K562 (cell line): ENCODE measurements around the gene SPEG. TPM values are rescaled to one million over a fixed set of nuclear protein-coding genes. Genes with fewer than 3 reads are reported as not detected.

Experiments
- ATAC-seq: fragments of 200-7000 bp; cut with Tn5 transposase; 3 replicates; pipeline ENCODE4 v1.9.1; 2020; ENCODE audit warnings: moderate library complexity
- BruUV-seq: library from RNA; stranded (reverse); fragments of 400-500 nt; replicated peaks from 2 replicates; lab custom pipeline; 2021; lab: Mats Ljungman, UMichigan
- CTCF ChIA-PET: fragments of 300-600 bp; formaldehyde crosslinking; extraction: SDS; loops from one replicate; lab custom pipeline; 2021; ENCODE audit warnings: low intra/inter-chr PET ratio; lab: Yijun Ruan, JAX
- POLR2A ChIA-PET: fragments of 300-600, 350-650 bp; sonication (Branson Sonifier 250); formaldehyde crosslinking; extraction: SDS; loops from one replicate; lab custom pipeline; 2021; ENCODE audit warnings: antibody characterized with exemption, inconsistent platforms; lab: Yijun Ruan, JAX
- DNase-seq, 4 experiments: peaks; one replicate each; pipeline versions ENCODE4 v3.0.0 to v3.0.0-alpha.2; 2011 to 2018; ENCODE audit warnings: low spot score in 3 of 4, mixed read lengths in 3 of 4; ENCODE audit errors: extremely low read depth in 1 of 4
- FAIRE-seq: peaks from 2 replicates; lab custom pipeline; 2011; peaks lifted over from hg19 to GRCh38; lab: Jason Lieb, UNC
- H2AFZ ChIP-seq: 2 replicates; pipeline ENCODE4 v1.6.0; 2011; ENCODE audit warnings: low read depth, low read length, control low read depth, inconsistent platforms
- H3K27ac ChIP-seq: fragments of 200-600 bp; 3 replicates; pipeline ENCODE4 v1.8.0; 2011; ENCODE audit warnings: low read depth, mild to moderate bottlenecking, control low read depth, inconsistent platforms, low read length, moderate library complexity, mixed read lengths; ENCODE audit errors: extremely low read depth
- H3K27me3 ChIP-seq, 2 experiments: fragments of 300-600 bp in 1 of 2; 2 replicates in 1 of 2; 3 replicates in 1 of 2; pipeline versions ENCODE4 v1.6.0 to v1.8.0; 2011; ENCODE audit warnings: inconsistent platforms in 2 of 2, low read length in 2 of 2, mild to moderate bottlenecking in 1 of 2, mixed read lengths in 1 of 2, moderate library complexity in 1 of 2; ENCODE audit not compliant: control insufficient read depth in 2 of 2, insufficient read depth in 2 of 2
- H3K36me3 ChIP-seq: fragments of 300-600 bp; 3 replicates; pipeline ENCODE4 v1.8.0; 2011; ENCODE audit warnings: mild to moderate bottlenecking, low read length, inconsistent platforms; ENCODE audit not compliant: control insufficient read depth, insufficient read depth
- H3K4me1 ChIP-seq, 2 experiments: fragments of 200-600 bp in 1 of 2; replicated peaks in 1 of 2; 2 replicates in 1 of 2; 3 replicates in 1 of 2; pipeline versions ENCODE4 v1.5.1 to v1.8.0; 2011; ENCODE audit warnings: inconsistent platforms in 2 of 2, low read length in 2 of 2, mild to moderate bottlenecking in 1 of 2, mixed read lengths in 1 of 2, moderate library complexity in 1 of 2; ENCODE audit not compliant: control insufficient read depth in 2 of 2, insufficient read depth in 2 of 2
- H3K4me2 ChIP-seq: 2 replicates; pipeline ENCODE4 v1.6.1; 2011; ENCODE audit warnings: low read length, control low read depth, inconsistent platforms, mixed read lengths; ENCODE audit not compliant: insufficient read depth
- H3K4me3 ChIP-seq: fragments of 200-600 bp; sonication (generic), shearing (Covaris generic); 2 replicates; pipeline ENCODE4 v1.5.1; 2016; ENCODE audit warnings: control low read depth, inconsistent platforms
- H3K79me2 ChIP-seq: fragments of 200-600 bp; 3 replicates; pipeline ENCODE4 v1.8.0; 2011; ENCODE audit warnings: low read length, inconsistent platforms; ENCODE audit not compliant: control insufficient read depth, insufficient read depth
- H3K9ac ChIP-seq, 2 experiments: 2 replicates each; pipeline versions ENCODE4 v1.6.0 to v1.6.1; 2011; ENCODE audit warnings: low read depth in 2 of 2, low read length in 2 of 2, control low read depth in 1 of 2, inconsistent platforms in 1 of 2, mild to moderate bottlenecking in 1 of 2, mixed read lengths in 1 of 2; ENCODE audit not compliant: insufficient read depth in 1 of 2
- H3K9me1 ChIP-seq: one replicate; pipeline ENCODE4 v1.6.0; 2011; ENCODE audit warnings: inconsistent platforms, mild to moderate bottlenecking, low read length, moderate library complexity; ENCODE audit not compliant: control insufficient read depth, insufficient read depth
- H3K9me3 ChIP-seq: replicated peaks from 2 replicates; pipeline ENCODE4 v1.5.1; 2011; ENCODE audit warnings: low read depth, low read length, inconsistent platforms; ENCODE audit not compliant: control insufficient read depth, insufficient read depth
- H4K20me1 ChIP-seq: replicated peaks from 2 replicates; pipeline ENCODE4 v1.6.1; 2011; ENCODE audit warnings: low read length, inconsistent platforms, mixed read lengths; ENCODE audit not compliant: control insufficient read depth, insufficient read depth
- KDM2B ChIP-seq: fragments of 250-450 bp; sonication (Bioruptor Pico); IDR thresholded peaks from 2 replicates; pipeline ENCODE4 v1.8.0; 2021; ENCODE audit warnings: mild to moderate bottlenecking, moderate library complexity
- SREBF1 ChIP-seq: fragments of 150-350 bp; IDR thresholded peaks from 2 replicates; pipeline ENCODE4 v1.6.1; 2014; ENCODE audit warnings: antibody characterized with exemption, low read depth, low read length, borderline replicate concordance
- SRSF1 ChIP-seq: fragments of 200-400 bp; formaldehyde crosslinking; IDR thresholded peaks from 2 replicates; pipeline ENCODE4 v1.6.1; 2017; ENCODE audit warnings: mild to moderate bottlenecking, low read depth, low read length, moderate library complexity
- ZNF3 ChIP-seq: fragments of 250-450 bp; sonication (Bioruptor Pico); IDR thresholded peaks from 2 replicates; pipeline ENCODE4 v1.5.0; 2021; ENCODE audit warnings: mild to moderate bottlenecking, moderate library complexity
- ZNF644 ChIP-seq: fragments of 200-800 bp; sonication (Bioruptor generic); IDR thresholded peaks from 2 replicates; pipeline ENCODE4 v1.6.1; 2016; ENCODE audit warnings: low read depth, missing genetic modification characterization, missing compliant biosample characterization
- ZNF764 ChIP-seq: fragments of 250-450 bp; sonication (Bioruptor Pico); IDR thresholded peaks from 2 replicates; pipeline ENCODE4 v1.4.0; 2020; ENCODE audit warnings: low read depth, mild to moderate bottlenecking, moderate library complexity
- WGBS: fragments of 100-300 bp; shearing (Covaris generic); methylation state at CpG from one replicate; pipeline ENCODE4 v1.1.6; 2016; ENCODE audit warnings: low coverage, mixed read lengths; ENCODE audit not compliant: insufficient coverage; ENCODE audit errors: missing lambda C conversion rate; 5-methylcytosine and 5-hydroxymethylcytosine counted together
- in situ Hi-C: fragments of 300-500 bp; cut with MboI; formaldehyde crosslinking; loops from 4 replicates; pipeline ENCODE4 v1.15.0; 2018; ENCODE audit warnings: inconsistent platforms, mixed read lengths
- intact Hi-C: fragments of 100-400 bp; cut with micrococcal nuclease; formaldehyde crosslinking; loops from 2 replicates; pipeline ENCODE4 v1.14.2; 2022
- polyA plus RNA-seq, 8 experiments: library from polyadenylated mRNA; depleted of rRNA in 4 of 8; stranded (reverse) in 5 of 8; unstranded in 3 of 8; fragments of >200 nt; fragmentation: Nextera tagmentation in 2 of 8; fragmentation: Illumina TruSeq in 1 of 8; extraction: Ambion mirVana in 2 of 8; extraction: Trizol in 1 of 8; gene quantifications; 2 replicates each; pipeline versions ENCODE4 v1.2.1 to v1.2.3, GENCODE V29; 2011 to 2014; ENCODE audit warnings: inconsistent platforms in 1 of 8, missing spikeins in 1 of 8
- total RNA-seq, 7 experiments: library from RNA; depleted of rRNA in 6 of 7; stranded (reverse); fragments of >200 nt in 6 of 7; fragmentation: Illumina TruSeq in 2 of 7; extraction: Trizol in 2 of 7; gene quantifications; 2 replicates each; pipeline versions ENCODE4 v1.2.1 to v1.2.3, GENCODE V29; 2011 to 2021; ENCODE audit warnings: low replicate concordance in 1 of 7
- TF ChIP-seq, protein P1 (sequence below): IDR thresholded peaks from 2 replicates; pipeline ENCODE4 v1.6.1; 2012; ENCODE audit warnings: low read depth, low read length, improper control_type of control experiment, borderline replicate concordance
- TF ChIP-seq, protein P2 (sequence below): conservative IDR thresholded peaks from 2 replicates; pipeline ENCODE4 v1.6.1; 2011; ENCODE audit warnings: low read depth, mild to moderate bottlenecking, low read length; ENCODE audit not compliant: control insufficient read depth
- TF ChIP-seq, protein P3 (sequence below), 2 experiments: fragments of 150-350 bp in 1 of 2; IDR thresholded peaks; 2 replicates each; pipeline ENCODE4 v1.6.1; 2012 to 2016; ENCODE audit warnings: low read depth in 2 of 2, low read length in 2 of 2, mild to moderate bottlenecking in 1 of 2, moderate library complexity in 1 of 2
- TF ChIP-seq, protein P4 (sequence below): sonication (generic); formaldehyde crosslinking; IDR thresholded peaks from 2 replicates; pipeline ENCODE4 v1.8.0; 2023; ENCODE audit warnings: mild to moderate bottlenecking, missing genetic modification reagents
- TF ChIP-seq, protein P5 (sequence below): sonication (generic); formaldehyde crosslinking; IDR thresholded peaks from 2 replicates; pipeline ENCODE4 v1.8.0; 2022; ENCODE audit warnings: mild to moderate bottlenecking, missing genetic modification reagents

SPEG gene
- total and polyA plus RNA-seq, 9 of the 15 experiments (the other 6 are each of a cell fraction or from before 2014, with no cell fraction given) = 0.49 to 8.7 (median 3.0) TPM

DNA sequence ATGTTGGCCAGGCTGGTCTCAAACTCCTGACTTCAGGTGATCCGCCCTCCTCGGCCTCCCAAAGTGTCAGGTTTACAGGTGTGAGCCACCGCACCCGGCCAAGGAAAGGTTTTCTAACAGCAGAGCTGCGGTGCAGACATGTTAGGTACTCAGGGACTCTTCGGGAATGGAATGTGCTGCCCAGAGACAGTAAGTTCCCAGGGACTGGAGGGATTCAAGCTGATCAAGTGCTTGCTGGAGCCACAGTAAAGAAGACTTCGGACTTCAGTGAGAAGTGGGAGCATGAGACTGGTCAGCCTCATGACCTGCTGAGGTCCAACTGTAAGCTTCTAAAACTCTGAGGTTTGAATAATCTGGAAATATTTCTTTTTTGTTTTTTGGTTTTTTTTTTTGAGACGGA is 24.3 kb upstream of the SPEG start:
- no peak overlapping the region for H3K9ac ChIP-seq
- no peaks in the 10 kb centered on the region for H3K79me2 ChIP-seq
- ChIA-PET CTCF (no interaction called here), POLR2A (no interaction called here)
- 49% methylated on average over 5 of the region's 8 CpGs for WGBS
- no peak overlapping the region for H2AFZ ChIP-seq
- in situ Hi-C loops = no loop called here
- no peaks in the 10 kb centered on the region for H3K36me3 ChIP-seq
- FAIRE-seq (no peak), ATAC-seq (no peak), DNase-seq (no peak)
- H3K9me3 ChIP-seq = peaks cover 4% of the 10 kb centered on the region
- H3K27ac ChIP-seq = no peak overlapping the region
- H3K4me2 ChIP-seq = no peak overlapping the region
- H3K27me3 ChIP-seq = no peaks in the 10 kb centered on the region
- intact Hi-C loops = no loop called here
- H3K4me3 ChIP-seq = no peak overlapping the region
- peaks cover 10 to 13% of the 10 kb centered on the region in 2 experiments; a peak in 4 of 5 replicates for H3K4me1 ChIP-seq
- H3K9me1 ChIP-seq = no peaks in the 10 kb centered on the region
- no peaks in the 10 kb centered on the region for H4K20me1 ChIP-seq
- no TSS peak for BruUV-seq
- TF ChIP-seq ZNF764 (CRISPR knock-in tag) (no peak), ZNF3 (CRISPR knock-in tag) (no peak), KDM2B (CRISPR knock-in tag) (no peak), ZNF644 (no peak), SREBF1 (no peak), SRSF1 (no peak)
- TF ChIP-seq, protein P1, sequence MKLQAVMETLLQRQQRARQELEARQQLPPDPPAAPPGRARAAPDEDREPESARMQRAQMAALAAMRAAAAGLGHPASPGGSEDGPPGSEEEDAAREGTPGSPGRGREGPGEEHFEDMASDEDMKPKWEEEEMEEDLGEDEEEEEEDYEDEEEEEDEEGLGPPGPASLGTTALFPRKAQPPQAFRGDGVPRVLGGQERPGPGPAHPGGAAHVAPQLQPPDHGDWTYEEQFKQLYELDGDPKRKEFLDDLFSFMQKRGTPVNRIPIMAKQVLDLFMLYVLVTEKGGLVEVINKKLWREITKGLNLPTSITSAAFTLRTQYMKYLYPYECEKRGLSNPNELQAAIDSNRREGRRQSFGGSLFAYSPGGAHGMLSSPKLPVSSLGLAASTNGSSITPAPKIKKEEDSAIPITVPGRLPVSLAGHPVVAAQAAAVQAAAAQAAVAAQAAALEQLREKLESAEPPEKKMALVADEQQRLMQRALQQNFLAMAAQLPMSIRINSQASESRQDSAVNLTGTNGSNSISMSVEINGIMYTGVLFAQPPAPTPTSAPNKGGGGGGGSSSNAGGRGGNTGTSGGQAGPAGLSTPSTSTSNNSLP = no peak
- TF ChIP-seq, protein P2, sequence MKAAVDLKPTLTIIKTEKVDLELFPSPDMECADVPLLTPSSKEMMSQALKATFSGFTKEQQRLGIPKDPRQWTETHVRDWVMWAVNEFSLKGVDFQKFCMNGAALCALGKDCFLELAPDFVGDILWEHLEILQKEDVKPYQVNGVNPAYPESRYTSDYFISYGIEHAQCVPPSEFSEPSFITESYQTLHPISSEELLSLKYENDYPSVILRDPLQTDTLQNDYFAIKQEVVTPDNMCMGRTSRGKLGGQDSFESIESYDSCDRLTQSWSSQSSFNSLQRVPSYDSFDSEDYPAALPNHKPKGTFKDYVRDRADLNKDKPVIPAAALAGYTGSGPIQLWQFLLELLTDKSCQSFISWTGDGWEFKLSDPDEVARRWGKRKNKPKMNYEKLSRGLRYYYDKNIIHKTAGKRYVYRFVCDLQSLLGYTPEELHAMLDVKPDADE = no peak
- TF ChIP-seq, protein P3, sequence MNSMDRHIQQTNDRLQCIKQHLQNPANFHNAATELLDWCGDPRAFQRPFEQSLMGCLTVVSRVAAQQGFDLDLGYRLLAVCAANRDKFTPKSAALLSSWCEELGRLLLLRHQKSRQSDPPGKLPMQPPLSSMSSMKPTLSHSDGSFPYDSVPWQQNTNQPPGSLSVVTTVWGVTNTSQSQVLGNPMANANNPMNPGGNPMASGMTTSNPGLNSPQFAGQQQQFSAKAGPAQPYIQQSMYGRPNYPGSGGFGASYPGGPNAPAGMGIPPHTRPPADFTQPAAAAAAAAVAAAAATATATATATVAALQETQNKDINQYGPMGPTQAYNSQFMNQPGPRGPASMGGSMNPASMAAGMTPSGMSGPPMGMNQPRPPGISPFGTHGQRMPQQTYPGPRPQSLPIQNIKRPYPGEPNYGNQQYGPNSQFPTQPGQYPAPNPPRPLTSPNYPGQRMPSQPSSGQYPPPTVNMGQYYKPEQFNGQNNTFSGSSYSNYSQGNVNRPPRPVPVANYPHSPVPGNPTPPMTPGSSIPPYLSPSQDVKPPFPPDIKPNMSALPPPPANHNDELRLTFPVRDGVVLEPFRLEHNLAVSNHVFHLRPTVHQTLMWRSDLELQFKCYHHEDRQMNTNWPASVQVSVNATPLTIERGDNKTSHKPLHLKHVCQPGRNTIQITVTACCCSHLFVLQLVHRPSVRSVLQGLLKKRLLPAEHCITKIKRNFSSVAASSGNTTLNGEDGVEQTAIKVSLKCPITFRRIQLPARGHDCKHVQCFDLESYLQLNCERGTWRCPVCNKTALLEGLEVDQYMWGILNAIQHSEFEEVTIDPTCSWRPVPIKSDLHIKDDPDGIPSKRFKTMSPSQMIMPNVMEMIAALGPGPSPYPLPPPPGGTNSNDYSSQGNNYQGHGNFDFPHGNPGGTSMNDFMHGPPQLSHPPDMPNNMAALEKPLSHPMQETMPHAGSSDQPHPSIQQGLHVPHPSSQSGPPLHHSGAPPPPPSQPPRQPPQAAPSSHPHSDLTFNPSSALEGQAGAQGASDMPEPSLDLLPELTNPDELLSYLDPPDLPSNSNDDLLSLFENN (IDR thresholded peaks at IDR 0.05; ENCODE audit: low read depth in 2 of 2, low read length in 2 of 2) = no peak
- TF ChIP-seq, protein P4, sequence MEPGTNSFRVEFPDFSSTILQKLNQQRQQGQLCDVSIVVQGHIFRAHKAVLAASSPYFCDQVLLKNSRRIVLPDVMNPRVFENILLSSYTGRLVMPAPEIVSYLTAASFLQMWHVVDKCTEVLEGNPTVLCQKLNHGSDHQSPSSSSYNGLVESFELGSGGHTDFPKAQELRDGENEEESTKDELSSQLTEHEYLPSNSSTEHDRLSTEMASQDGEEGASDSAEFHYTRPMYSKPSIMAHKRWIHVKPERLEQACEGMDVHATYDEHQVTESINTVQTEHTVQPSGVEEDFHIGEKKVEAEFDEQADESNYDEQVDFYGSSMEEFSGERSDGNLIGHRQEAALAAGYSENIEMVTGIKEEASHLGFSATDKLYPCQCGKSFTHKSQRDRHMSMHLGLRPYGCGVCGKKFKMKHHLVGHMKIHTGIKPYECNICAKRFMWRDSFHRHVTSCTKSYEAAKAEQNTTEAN (CRISPR knock-in tag) = no peak
- TF ChIP-seq, protein P5, sequence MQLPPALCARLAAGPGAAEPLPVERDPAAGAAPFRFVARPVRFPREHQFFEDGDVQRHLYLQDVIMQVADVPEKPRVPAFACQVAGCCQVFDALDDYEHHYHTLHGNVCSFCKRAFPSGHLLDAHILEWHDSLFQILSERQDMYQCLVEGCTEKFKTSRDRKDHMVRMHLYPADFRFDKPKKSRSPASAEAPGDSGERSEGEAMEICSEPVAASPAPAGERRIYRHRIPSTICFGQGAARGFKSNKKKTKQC = no peak
